ENCODE data around the gene FAM171A1. TPM values are rescaled to one million over a fixed set of nuclear protein-coding genes. Genes with fewer than 3 reads are reported as not detected.

FAM171A1 gene
- total RNA-seq, 1 experiment from 2014 or later = 5.3 TPM

GRCh38 chr10:15245530-15245929 is 125.6 kb downstream of the FAM171A1 start:
- in situ Hi-C loops (cut with HindIII; ENCODE audit: low pct_unique_long_range_greater_than_20kb, low sequenced_read_pairs) = no loop called here
- peak; percentile 34 for DNase-seq (ENCODE audit: low read depth, low spot score)

GRCh38 chr10:15244635-15245197 is 126.4 kb downstream of the FAM171A1 start:
- no peak for DNase-seq (ENCODE audit: low read depth, low spot score)

GRCh38 chr10:15242261-15242840 is 128.7 kb downstream of the FAM171A1 start:
- in situ Hi-C loops (cut with HindIII; ENCODE audit: low pct_unique_long_range_greater_than_20kb, low sequenced_read_pairs) = no loop called here
- no peak for DNase-seq (ENCODE audit: low read depth, low spot score)

More at GRCh38 chr10:15244635-15245197, 126.4 kb downstream of the FAM171A1 start:
- in situ Hi-C loops (cut with HindIII; ENCODE audit: low pct_unique_long_range_greater_than_20kb, low sequenced_read_pairs) = no loop called here

- in situ Hi-C loops (cut with HindIII; ENCODE audit: low pct_unique_long_range_greater_than_20kb, low sequenced_read_pairs) = no loop called here
- DNase-seq (ENCODE audit: low read depth, low spot score) = no peak
Measured at GRCh38 chr10:15241306-15241705, 129.8 kb downstream of the FAM171A1 start.

- in situ Hi-C loops (cut with HindIII; ENCODE audit: low pct_unique_long_range_greater_than_20kb, low sequenced_read_pairs) = no loop called here
- no peak for DNase-seq (ENCODE audit: low read depth, low spot score)
Measured at GRCh38 chr10:15238555-15239335, 132.3 kb downstream of the FAM171A1 start.

- in situ Hi-C loops (cut with HindIII; ENCODE audit: low pct_unique_long_range_greater_than_20kb, low sequenced_read_pairs) = no loop called here
- no peak for DNase-seq (ENCODE audit: low read depth, low spot score)
Measured at GRCh38 chr10:15237351-15237750, 133.7 kb downstream of the FAM171A1 start.

GRCh38 chr10:15236340-15236739 is 134.7 kb downstream of the FAM171A1 start:
- in situ Hi-C loops (cut with HindIII; ENCODE audit: low pct_unique_long_range_greater_than_20kb, low sequenced_read_pairs) = no loop called here
- no peak for DNase-seq (ENCODE audit: low read depth, low spot score)

- in situ Hi-C loops (cut with HindIII; ENCODE audit: low pct_unique_long_range_greater_than_20kb, low sequenced_read_pairs) = no loop called here
- no peak for DNase-seq (ENCODE audit: low read depth, low spot score)
Measured at GRCh38 chr10:15232279-15232678, 138.8 kb downstream of the FAM171A1 start.

GRCh38 chr10:15231426-15231825 is 139.7 kb downstream of the FAM171A1 start:
- in situ Hi-C loops (cut with HindIII; ENCODE audit: low pct_unique_long_range_greater_than_20kb, low sequenced_read_pairs) = no loop called here
- DNase-seq (ENCODE audit: low read depth, low spot score) = no peak

GRCh38 chr10:15230257-15230656 is 140.8 kb downstream of the FAM171A1 start:
- no peak for DNase-seq (ENCODE audit: low read depth, low spot score)
- in situ Hi-C loops (cut with HindIII; ENCODE audit: low pct_unique_long_range_greater_than_20kb, low sequenced_read_pairs) = no loop called here

- DNase-seq (ENCODE audit: low read depth, low spot score) = no peak
- in situ Hi-C loops (cut with HindIII; ENCODE audit: low pct_unique_long_range_greater_than_20kb, low sequenced_read_pairs) = no loop called here
Measured at GRCh38 chr10:15229268-15229667, 141.8 kb downstream of the FAM171A1 start.

- in situ Hi-C loops (cut with HindIII; ENCODE audit: low pct_unique_long_range_greater_than_20kb, low sequenced_read_pairs) = no loop called here
- no peak for DNase-seq (ENCODE audit: low read depth, low spot score)
Measured at GRCh38 chr10:15228426-15228825, 142.7 kb downstream of the FAM171A1 start.

GRCh38 chr10:15227611-15228372 is 143.3 kb downstream of the FAM171A1 start:
- in situ Hi-C loops (cut with HindIII; ENCODE audit: low pct_unique_long_range_greater_than_20kb, low sequenced_read_pairs) = no loop called here
- no peak for DNase-seq (ENCODE audit: low read depth, low spot score)

- in situ Hi-C loops (cut with HindIII; ENCODE audit: low pct_unique_long_range_greater_than_20kb, low sequenced_read_pairs) = no loop called here
- no peak for DNase-seq (ENCODE audit: low read depth, low spot score)
Measured at GRCh38 chr10:15225511-15225910, 145.6 kb downstream of the FAM171A1 start.

- DNase-seq (ENCODE audit: low read depth, low spot score) = no peak
- in situ Hi-C loops (cut with HindIII; ENCODE audit: low pct_unique_long_range_greater_than_20kb, low sequenced_read_pairs) = no loop called here
Measured at GRCh38 chr10:15224948-15225347, 146.1 kb downstream of the FAM171A1 start.

- DNase-seq (ENCODE audit: low read depth, low spot score) = no peak
- in situ Hi-C loops (cut with HindIII; ENCODE audit: low pct_unique_long_range_greater_than_20kb, low sequenced_read_pairs) = no loop called here
Measured at GRCh38 chr10:15223174-15223573, 147.9 kb downstream of the FAM171A1 start.

- DNase-seq (ENCODE audit: low read depth, low spot score) = no peak
- in situ Hi-C loops (cut with HindIII; ENCODE audit: low pct_unique_long_range_greater_than_20kb, low sequenced_read_pairs) = no loop called here
Measured at GRCh38 chr10:15222511-15222910, 148.6 kb downstream of the FAM171A1 start.

GRCh38 chr10:15220445-15220844 is 150.6 kb downstream of the FAM171A1 start:
- in situ Hi-C loops (cut with HindIII; ENCODE audit: low pct_unique_long_range_greater_than_20kb, low sequenced_read_pairs) = no loop called here
- no peak for DNase-seq (ENCODE audit: low read depth, low spot score)
